Measurements from ENCODE around the gene UPP1. TPM values are rescaled to one million over a fixed set of nuclear protein-coding genes. Genes with fewer than 3 reads are reported as not detected.

UPP1 gene
- total and polyA plus RNA-seq, 9 donors: 5.4 to 13.5 (median 7.1) TPM

GRCh38 chr7:48094861-48095293, 5.8 kb downstream of the UPP1 start:
- no peaks in the 10 kb centered on the region for H3K36me3 ChIP-seq
- H3K4me3 ChIP-seq: no peak overlapping the region
- no peak for DNase-seq
- H3K27me3 ChIP-seq: no peaks in the 10 kb centered on the region
- no peaks in the 10 kb centered on the region for H3K9me3 ChIP-seq
- no peaks in the 10 kb centered on the region for H3K4me1 ChIP-seq (ENCODE audit: insufficient read depth)
- intact Hi-C loops (cut with DNase I): no loop called here
- no peak for TF ChIP-seq CTCF (IDR thresholded peaks at IDR 0.05)
- no peak for TF ChIP-seq EP300 (IDR thresholded peaks at IDR 0.05)
- no peak for TF ChIP-seq POLR2A (IDR thresholded peaks at IDR 0.05)
- no peak overlapping the region for H3K27ac ChIP-seq
- 81 to 91% (median 90%) methylated on average over 3 of the region's 3 CpGs for WGBS, 3 donors

DNA sequence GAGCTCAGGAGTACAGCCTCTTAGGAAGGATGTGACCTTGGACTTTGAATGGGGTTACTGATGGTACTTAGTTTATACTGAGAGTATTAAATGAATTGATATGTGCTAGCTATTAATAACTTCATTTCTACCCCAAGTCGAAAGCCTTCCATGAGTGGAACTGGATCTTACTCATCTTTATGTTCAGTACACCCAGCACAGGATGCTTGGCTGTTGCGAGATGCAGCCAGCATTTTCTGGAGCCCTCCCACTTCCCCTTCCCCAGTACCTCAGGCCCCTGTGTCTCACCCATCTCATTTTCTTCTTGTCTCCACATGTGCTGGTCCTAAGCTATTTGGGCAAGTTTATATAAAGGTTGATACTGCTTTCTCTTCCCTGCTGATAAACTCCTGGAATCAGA, 7.2 kb downstream of the UPP1 start:
- no peak overlapping the region for H3K4me3 ChIP-seq
- WGBS, 3 donors: 82 to 95% (median 93%) methylated on average over 2 of the region's 2 CpGs
- no peaks in the 10 kb centered on the region for H3K27me3 ChIP-seq
- no peak overlapping the region for H3K27ac ChIP-seq
- no peak for TF ChIP-seq POLR2A (IDR thresholded peaks at IDR 0.05)
- no peak for TF ChIP-seq EP300 (IDR thresholded peaks at IDR 0.05)
- TF ChIP-seq CTCF (IDR thresholded peaks at IDR 0.05): no peak
- intact Hi-C loops (cut with DNase I): no loop called here
- H3K9me3 ChIP-seq: no peaks in the 10 kb centered on the region
- H3K36me3 ChIP-seq: no peaks in the 10 kb centered on the region
- no peaks in the 10 kb centered on the region for H3K4me1 ChIP-seq (ENCODE audit: insufficient read depth)
- no peak for DNase-seq

DNA sequence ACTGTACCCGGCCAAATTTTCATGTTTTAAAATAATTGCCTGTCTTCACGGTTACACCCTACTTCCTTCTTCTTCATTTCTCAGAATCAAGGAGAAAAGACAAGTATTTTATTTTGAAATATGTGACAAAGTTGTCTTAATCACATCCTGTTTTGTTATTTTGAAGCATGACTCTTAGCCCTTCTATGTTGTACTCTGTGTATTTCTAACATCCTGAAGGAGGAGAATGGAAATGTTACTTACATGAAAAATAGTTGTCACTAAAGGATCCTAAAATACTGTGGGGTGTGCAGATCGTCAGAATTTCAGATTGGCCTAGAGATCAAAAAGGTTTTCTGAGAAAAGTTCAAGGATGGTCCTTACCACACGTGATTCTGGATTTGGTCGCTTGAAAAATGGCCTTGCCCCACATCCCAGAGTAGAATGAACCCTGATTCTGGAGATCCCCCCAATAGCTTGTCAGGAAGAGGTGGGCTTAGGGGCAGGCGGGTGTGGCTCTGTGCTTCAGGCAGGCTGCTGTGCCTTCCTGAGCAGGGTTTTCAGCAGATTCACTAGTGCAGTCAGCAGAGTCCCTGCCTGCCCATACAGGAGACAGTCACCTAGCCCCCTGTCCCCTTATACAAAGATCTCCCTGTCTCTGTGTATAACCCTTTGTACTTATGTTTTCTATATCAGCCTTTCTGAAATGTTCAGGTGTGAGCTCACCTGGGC, 8.6 kb downstream of the UPP1 start:
- 56 to 61% (median 56%) methylated on average over 6 of the region's 6 CpGs for WGBS, 3 donors
- Histone ChIP-seq H3K4me3 (no peak overlapping the region), H3K9me3 (no peaks in the 10 kb centered on the region), H3K27ac (no peak overlapping the region), H3K36me3 (no peaks in the 10 kb centered on the region), H3K27me3 (no peaks in the 10 kb centered on the region), H3K4me1 (ENCODE audit: insufficient read depth) (no peaks in the 10 kb centered on the region)
- DNase-seq: no peak
- no peak for TF ChIP-seq EP300 (IDR thresholded peaks at IDR 0.05)
- no peak for TF ChIP-seq POLR2A (IDR thresholded peaks at IDR 0.05)
- TF ChIP-seq CTCF (IDR thresholded peaks at IDR 0.05): no peak
- intact Hi-C loops (cut with DNase I): no loop called here

GRCh38 chr7:48098846-48099245, 9.8 kb downstream of the UPP1 start:
- no peak for DNase-seq
- no peak for TF ChIP-seq POLR2A (IDR thresholded peaks at IDR 0.05)
- no peak for TF ChIP-seq EP300 (IDR thresholded peaks at IDR 0.05)
- no peak for TF ChIP-seq CTCF (IDR thresholded peaks at IDR 0.05)
- H3K27ac ChIP-seq: no peak overlapping the region
- WGBS, 3 donors: 37 to 47% (median 42%) methylated on average over 4 of the region's 4 CpGs
- H3K4me1 ChIP-seq (ENCODE audit: insufficient read depth): no peaks in the 10 kb centered on the region
- intact Hi-C loops (cut with DNase I): no loop called here
- no peaks in the 10 kb centered on the region for H3K27me3 ChIP-seq
- H3K4me3 ChIP-seq: no peak overlapping the region
- H3K36me3 ChIP-seq: no peaks in the 10 kb centered on the region
- no peaks in the 10 kb centered on the region for H3K9me3 ChIP-seq

Data from ovary (tissue), 9 donors.